ENCODE results near the gene CYFIP2.

Gene CYFIP2

DNA sequence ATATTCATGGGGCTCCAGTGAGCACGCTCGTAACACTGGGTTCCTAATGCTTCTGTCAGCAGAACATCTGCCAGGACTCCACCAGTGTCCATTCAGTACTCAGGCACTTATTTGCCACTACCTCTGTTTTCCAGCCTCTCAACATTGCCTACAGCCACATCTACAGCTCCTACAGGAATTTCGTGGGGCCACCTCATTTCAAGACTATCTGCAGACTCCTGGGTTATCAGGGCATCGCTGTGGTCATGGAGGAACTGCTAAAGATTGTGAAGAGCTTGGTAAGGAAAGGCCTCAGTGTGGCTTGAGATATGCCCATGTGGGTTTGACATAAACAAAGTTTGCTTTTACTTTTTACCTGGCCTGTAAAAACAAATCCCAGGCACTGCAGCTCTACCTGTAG is 92.9 kb downstream of the CYFIP2 start:
- no peak for DNase-seq (ENCODE audit: low read depth, low spot score)

DNA sequence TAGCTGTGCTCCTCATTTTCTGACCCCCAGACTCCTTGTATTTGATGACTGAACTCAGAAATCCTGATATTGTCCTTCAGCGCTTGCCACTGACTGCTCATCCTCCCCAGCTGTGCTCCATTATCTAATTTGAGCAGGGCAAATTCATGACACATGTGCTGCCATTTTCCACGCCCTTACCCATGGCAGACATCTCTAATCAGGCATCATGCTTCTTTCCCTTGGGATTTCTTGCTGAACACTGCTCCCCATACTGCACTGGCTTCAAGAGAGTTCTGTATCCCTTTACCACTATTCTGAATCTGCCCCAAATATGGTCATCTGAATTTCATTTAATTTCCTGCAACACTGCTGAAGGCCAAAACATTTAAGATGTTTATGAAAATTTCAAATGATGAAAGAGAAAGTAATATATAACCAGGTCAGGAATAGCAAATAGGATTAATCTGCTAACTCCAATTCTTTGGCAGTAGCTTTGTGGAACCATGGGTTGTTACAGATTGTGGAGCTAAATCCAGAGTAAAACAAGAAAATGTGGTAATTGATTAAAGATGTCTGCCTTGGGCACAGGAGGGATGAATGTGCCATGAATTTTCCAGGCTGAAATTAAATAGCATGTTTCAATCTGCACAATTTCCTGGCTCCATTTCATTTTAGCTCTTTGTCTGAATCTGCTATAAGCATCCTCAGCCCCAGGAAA is 93.6 kb downstream of the CYFIP2 start:
- DNase-seq (ENCODE audit: low read depth, low spot score), result no peak

DNA sequence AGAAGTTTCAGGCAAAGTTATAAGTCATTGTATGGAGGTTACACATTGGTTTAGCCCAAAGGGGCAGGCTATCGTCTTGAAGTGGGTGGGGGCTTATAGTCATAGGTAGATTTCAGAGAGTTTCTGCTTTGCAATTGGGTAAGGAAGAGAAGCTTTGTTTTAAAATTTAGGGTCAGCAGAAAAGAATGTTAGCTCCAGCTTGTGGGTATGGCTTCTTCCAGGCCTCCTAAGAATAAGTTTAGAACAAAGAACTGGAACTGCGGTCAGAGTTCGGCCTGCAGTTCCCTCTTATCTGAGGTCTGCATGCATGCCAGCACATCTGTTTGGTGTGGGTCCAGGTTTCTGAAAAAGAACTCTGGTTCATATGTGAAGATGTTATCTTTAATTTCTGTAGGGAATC is 96.1 kb downstream of the CYFIP2 start:
- DNase-seq (ENCODE audit: low read depth, low spot score), result no peak

GRCh38 chr5:157362502-157362901 is 96.6 kb downstream of the CYFIP2 start:
- no peak for DNase-seq (ENCODE audit: low read depth, low spot score)

DNA sequence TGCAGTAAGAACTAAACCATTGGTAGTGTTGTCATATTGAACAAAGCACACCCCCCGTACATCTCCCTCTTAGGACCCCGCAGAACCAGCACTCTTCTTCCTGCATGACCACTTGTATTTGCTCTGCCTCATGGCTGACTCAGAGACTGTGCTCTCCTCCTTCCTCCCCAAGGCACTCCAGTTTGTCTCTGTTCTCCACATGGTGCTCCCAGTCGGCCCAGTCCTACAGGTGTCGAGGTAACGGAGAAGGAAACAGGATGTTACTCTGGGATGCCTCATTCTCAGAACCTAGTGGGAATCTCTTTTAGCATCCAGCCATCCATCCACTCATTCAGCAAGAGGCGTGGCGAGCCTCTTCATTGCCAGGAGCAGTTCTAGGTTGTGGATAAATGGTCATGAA is 97.1 kb downstream of the CYFIP2 start:
- DNase-seq (ENCODE audit: low read depth, low spot score), result no peak

GRCh38 chr5:157365732-157366131 is 99.8 kb downstream of the CYFIP2 start:
- DNase-seq (ENCODE audit: low read depth, low spot score), result no peak

GRCh38 chr5:157366741-157367674 is 101.1 kb downstream of the CYFIP2 start:
- peak; percentile 67 for DNase-seq (ENCODE audit: low read depth, low spot score)

DNA sequence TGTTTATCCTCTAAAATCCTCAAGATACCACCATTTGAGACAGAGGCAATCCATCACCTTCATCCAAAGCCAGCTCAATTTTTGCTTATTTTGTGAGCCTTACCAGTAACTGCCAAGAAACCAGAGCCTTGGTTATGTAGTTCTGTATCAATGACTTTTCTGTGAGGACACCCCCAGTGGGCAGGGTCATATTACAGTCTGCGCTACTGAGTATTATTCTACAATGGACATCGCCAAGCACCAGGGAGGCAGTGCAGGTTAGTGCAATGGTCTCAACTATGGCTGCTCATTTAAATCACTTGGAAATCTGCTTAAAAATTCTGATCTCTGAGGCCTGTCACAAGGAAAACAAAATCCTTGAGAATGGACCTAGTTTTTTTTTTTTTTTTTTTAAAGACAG is 103.6 kb downstream of the CYFIP2 start:
- DNase-seq (ENCODE audit: low read depth, low spot score), result no peak

- DNase-seq (ENCODE audit: low read depth, low spot score), result peak; percentile 84
These were observed 105.0 kb downstream of the CYFIP2 start for GRCh38 chr5:157370967-157371366.

GRCh38 chr5:157371655-157372471 is 105.9 kb downstream of the CYFIP2 start:
- DNase-seq (ENCODE audit: low read depth, low spot score), result no peak

DNA sequence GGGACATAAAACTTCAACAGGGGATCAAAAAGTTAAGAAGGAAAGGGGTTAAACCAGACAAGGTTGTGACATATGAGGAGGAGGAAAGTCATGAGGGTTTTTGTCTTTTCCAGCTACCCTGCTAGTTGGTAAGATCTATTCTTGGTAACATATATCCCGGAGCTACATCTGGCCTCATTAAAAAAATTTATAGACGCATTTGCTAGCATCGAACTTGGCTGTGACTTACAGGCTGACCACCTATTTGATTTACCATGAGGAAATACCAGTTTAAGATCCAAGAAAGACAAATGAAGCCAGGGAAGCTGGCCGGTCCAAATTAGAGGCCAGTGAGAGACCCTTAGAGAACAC is 106.5 kb downstream of the CYFIP2 start:
- DNase-seq (ENCODE audit: low read depth, low spot score), result no peak

DNA sequence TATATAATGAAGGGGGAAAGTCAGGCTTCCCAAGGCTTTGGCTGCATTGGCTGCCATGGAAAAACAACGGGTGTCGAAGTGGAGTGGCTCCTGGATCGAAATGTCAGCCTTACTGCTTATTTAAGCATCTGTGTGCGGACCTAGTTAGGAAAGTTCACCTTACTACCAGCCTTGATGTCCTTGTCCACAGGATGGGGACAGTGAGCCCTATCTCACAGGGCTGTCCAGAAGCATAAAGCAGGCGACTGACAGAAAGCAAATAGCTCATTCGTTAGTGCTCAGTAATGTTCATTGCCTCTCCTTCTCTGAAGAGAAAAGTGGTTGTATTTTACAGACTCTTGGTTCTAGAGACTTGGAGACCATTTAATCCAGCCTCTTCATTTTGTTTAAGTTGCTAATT is 112.6 kb downstream of the CYFIP2 start:
- no peak for DNase-seq (ENCODE audit: low read depth, low spot score)

GRCh38 chr5:157379983-157380382 is 114.1 kb downstream of the CYFIP2 start:
- no peak for DNase-seq (ENCODE audit: low read depth, low spot score)

DNA sequence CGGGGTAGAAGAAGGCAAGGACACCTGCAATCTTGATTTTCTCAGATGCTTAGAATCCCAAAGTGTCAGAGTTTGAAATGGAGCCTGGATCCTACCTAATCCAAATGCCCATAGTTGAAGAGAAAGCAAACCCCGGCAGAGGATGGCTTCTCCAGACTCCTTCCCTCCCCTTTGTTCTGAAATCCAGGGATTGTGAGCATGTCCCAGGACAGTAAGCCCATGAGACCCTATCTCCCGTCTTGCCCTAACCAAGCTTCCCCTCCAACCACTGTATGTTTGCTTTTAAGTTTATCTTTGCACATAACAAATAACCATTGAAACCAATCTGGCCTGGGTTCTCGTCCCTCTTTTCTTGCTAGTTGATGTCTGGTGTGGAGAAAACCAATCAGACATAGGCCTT is 115.8 kb downstream of the CYFIP2 start:
- DNase-seq (ENCODE audit: low read depth, low spot score), result no peak

DNA sequence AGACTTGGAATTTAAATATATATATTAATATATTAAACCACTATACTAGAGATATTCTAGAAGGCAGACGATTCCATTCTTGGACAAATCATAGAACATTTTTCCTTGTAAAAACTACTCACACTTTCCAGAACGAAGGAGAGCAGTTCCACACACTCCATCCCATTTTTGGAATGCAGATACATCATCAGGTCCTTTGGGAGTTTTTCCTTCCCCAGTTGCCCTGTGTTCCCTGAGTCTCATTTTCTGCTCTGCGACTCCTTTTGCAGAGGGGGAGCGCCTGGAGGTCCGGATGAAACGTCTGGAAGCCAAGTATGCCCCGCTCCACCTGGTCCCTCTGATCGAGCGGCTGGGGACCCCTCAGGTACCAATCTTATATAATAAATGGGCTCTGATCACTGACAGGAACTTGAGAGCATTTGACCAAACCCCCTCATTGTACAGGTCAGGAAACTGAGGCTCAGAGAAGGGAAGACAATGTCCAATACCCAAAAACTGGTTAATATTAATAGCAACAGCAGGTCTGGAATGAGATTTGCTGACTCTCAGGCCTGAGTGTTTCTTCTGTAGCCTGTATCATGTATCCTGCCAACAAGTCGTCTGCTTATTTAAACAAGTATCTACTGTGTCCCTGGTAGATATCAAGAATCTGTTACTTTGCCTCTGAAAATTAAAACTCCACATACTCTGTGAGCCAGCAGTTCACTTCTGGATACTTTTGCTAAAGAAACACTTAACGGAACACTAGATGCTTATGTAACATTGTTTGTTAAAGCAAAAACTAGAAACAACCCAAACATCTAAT is 117.3 kb downstream of the CYFIP2 start:
- DNase-seq (ENCODE audit: low read depth, low spot score), result no peak

GRCh38 chr5:157384971-157385709 is 119.2 kb downstream of the CYFIP2 start:
- DNase-seq (ENCODE audit: low read depth, low spot score), result peak; percentile 91

DNA sequence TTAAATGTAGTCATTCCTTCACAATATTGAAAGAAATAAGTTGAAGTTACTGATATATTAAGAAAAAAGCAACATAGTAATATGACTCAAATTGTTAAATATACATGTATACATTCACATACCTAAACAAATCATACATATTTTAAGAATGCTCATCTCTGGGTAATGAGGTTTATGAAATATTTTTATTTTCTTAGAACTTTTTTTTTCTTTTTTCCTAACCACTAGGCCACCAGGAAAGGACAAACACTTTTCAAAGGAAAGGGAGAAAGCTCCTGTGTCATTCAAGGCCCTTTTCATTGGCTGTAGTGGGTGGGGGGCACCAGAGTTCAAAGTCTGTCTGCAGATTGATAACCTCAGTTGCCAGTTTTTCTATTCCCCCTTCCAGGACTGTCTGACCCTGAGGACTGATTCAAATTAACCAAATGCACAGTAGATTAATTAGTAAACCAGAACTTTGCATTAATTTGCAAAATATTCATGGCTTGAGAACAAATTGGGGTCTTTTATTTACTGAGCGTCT is 121.2 kb downstream of the CYFIP2 start:
- no peak for DNase-seq (ENCODE audit: low read depth, low spot score)

- no peak for DNase-seq (ENCODE audit: low read depth, low spot score)
These were observed 121.8 kb downstream of the CYFIP2 start for GRCh38 chr5:157387683-157388093.

DNA sequence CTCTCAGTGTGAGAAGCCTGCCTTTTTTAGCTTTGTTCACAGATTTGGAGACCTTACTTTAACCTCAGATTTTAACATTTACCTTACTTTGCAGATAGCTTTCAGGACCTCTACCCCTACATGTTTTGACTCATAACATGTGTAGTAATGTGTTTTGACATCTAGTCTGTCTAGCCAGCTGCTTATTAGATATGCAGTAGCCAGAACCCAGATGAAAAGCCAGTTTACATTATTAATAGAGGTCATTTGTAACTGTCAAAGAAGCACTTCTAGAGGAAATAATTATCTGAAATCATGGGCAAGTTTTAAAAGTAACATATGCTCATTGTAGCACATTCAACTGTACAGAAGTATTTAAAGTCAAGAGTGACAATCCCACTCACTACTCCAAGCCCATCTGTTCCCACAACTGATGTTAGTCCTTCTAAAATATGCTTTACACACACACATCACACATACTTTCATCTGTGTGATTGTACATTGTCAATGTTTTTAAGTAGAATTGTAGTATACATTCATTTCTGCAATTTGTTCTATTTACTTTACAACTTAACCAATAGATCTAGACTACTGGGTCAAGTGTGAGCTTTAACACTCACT is 122.3 kb downstream of the CYFIP2 start:
- no peak for DNase-seq (ENCODE audit: low read depth, low spot score)

DNA sequence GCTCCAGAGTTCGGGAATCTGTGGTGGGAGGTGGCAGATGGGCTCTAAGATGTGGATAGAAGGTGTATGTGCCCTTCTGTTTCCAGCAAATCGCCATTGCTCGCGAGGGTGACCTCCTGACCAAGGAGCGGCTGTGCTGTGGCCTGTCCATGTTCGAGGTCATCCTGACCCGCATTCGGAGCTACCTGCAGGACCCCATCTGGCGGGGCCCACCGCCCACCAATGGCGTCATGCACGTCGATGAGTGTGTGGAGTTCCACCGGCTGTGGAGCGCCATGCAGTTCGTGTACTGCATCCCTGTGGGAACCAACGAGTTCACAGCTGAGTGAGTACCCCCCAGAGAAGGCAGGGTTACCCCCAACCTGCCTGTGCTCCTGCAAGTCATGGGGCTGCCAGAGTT is 123.2 kb downstream of the CYFIP2 start:
- no peak for DNase-seq (ENCODE audit: low read depth, low spot score)

Measured in ELF-1 (cell line).